Stimulated activated naive B cell treated with anti-CD40 and anti-IgM and Interleukin-4, amounts not matched to agents 10 μg/mL and 1 μg/mL and 100 μg/mL, for 72 hours (primary cell): ENCODE data around the gene PEX5L.

ENCODE experiments used
- ATAC-seq, 2 donors: fragments of 150-1000 bp; cut with Tn5 transposase; replicated peaks; 2 replicates each; pipeline ENCODE4 v1.10.0; 2021; ENCODE audit warnings: moderate library complexity in 1 of 2
- DNase-seq: peaks from one replicate; pipeline ENCODE4 v3.0.0; 2021
- H3K27ac Mint-ChIP-seq: one replicate; pipeline ENCODE4 v1.8.0; 2022; ENCODE audit warnings: mild to moderate bottlenecking, mixed read lengths
- H3K27me3 Mint-ChIP-seq, 2 donors: one replicate each; pipeline ENCODE4 v1.8.0; 2022; ENCODE audit warnings: mixed read lengths in 2 of 2
- H3K36me3 Mint-ChIP-seq, 2 donors: one replicate each; pipeline ENCODE4 v1.8.0; 2022; ENCODE audit warnings: mixed read lengths in 2 of 2, mild to moderate bottlenecking in 1 of 2
- H3K4me1 Mint-ChIP-seq, 2 donors: one replicate each; pipeline ENCODE4 v1.8.0; 2022; ENCODE audit warnings: mixed read lengths in 2 of 2, mild to moderate bottlenecking in 1 of 2
- H3K4me3 Mint-ChIP-seq, 2 donors: one replicate each; pipeline ENCODE4 v1.8.0; 2022; ENCODE audit warnings: mild to moderate bottlenecking in 2 of 2, mixed read lengths in 2 of 2, moderate library complexity in 1 of 2
- H3K9me3 Mint-ChIP-seq, 2 donors: one replicate each; pipeline ENCODE4 v1.8.0; 2022; ENCODE audit warnings: mixed read lengths in 2 of 2, mild to moderate bottlenecking in 1 of 2

The PEX5L gene

DNA sequence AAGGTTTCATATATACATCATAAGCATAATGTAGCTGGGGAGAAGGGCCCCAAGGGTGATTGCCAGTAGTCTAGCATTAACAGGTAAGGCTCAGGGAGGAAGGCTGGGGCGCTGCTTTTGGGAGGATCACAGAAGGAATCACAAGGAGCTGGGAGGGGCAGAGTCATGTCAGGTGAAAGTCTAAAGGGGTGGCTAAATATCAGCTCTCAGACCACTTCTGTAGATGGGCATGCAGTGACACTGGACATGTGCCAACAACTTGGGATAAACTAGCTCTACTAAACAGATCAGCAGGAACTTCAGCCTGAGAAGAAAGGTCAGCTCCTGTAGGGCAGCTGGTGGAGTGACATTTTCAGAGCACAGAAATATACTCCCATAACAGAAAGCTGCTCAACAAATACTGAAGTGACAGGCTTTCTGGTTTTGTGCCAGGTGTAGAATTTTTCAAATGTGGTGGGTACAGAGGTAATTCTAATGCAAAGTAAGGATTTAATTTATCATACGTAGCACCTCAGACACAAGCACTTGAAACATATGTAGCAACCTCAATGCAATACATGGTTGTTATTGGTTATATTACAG is 79.4 kb downstream of the PEX5L start:
- Mint-ChIP-seq H3K9me3 (peaks cover 0 to 7% of the 10 kb centered on the region in 2 donors), H3K36me3 (no peaks in the 10 kb centered on the region), H3K4me1 (peaks cover 11 to 23% of the 10 kb centered on the region in 2 donors), H3K27ac (no peak overlapping the region), H3K27me3 (peaks cover 23 to 26% of the 10 kb centered on the region in 2 donors), H3K4me3 (no peak overlapping the region)
- ATAC-seq (no peak), DNase-seq (no peak)

DNA sequence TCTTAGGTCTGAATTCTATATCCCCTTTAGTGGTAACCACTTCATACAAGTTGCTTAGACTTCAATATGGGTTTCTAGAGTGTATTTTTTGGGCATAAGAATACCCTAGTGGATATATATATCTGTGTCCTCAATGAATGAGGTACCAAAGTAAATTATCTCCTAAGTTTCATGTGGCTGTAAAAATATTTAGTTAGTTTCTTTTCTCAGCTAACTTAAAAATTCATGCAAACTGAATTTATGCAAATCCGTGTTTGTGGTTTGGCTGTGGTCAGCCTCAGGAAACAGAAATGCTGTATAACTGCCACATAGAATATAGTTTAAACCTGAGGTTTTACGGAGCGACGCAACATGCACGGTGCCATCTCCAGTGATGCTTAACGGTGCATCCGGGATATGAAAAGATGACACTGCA is 80.3 kb downstream of the PEX5L start:
- peaks cover 23 to 26% of the 10 kb centered on the region in 2 donors for H3K27me3 Mint-ChIP-seq
- ATAC-seq (peak; percentile 77 to 80), DNase-seq (no peak)
- peaks cover 10 to 22% of the 10 kb centered on the region in 2 donors for H3K4me1 Mint-ChIP-seq
- H3K9me3 Mint-ChIP-seq, result peaks cover 0 to 7% of the 10 kb centered on the region in 2 donors
- no peak overlapping the region for H3K4me3 Mint-ChIP-seq
- no peaks in the 10 kb centered on the region for H3K36me3 Mint-ChIP-seq
- no peak overlapping the region for H3K27ac Mint-ChIP-seq

- H3K27ac Mint-ChIP-seq, result no peak overlapping the region
- no peak for DNase-seq
Measured at GRCh38 chr3:179955809-179956208, 80.9 kb downstream of the PEX5L start.

GRCh38 chr3:179955286-179955685 is 81.5 kb downstream of the PEX5L start:
- Mint-ChIP-seq H3K4me1 (peaks cover 5 to 14% of the 10 kb centered on the region in 2 donors), H3K27me3 (peaks cover 27 to 32% of the 10 kb centered on the region in 2 donors), H3K27ac (no peak overlapping the region), H3K9me3 (peaks cover 0 to 4% of the 10 kb centered on the region in 2 donors), H3K36me3 (no peaks in the 10 kb centered on the region), H3K4me3 (no peak overlapping the region)
- no peak for DNase-seq
- ATAC-seq, result no peak

More at GRCh38 chr3:179955809-179956208, 80.9 kb downstream of the PEX5L start:
- Mint-ChIP-seq H3K9me3 (peaks cover 0 to 4% of the 10 kb centered on the region in 2 donors), H3K4me3 (no peak overlapping the region), H3K36me3 (no peaks in the 10 kb centered on the region), H3K4me1 (peaks cover 5 to 16% of the 10 kb centered on the region in 2 donors), H3K27me3 (peaks cover 22 to 27% of the 10 kb centered on the region in 2 donors)
- no peak for ATAC-seq

DNA sequence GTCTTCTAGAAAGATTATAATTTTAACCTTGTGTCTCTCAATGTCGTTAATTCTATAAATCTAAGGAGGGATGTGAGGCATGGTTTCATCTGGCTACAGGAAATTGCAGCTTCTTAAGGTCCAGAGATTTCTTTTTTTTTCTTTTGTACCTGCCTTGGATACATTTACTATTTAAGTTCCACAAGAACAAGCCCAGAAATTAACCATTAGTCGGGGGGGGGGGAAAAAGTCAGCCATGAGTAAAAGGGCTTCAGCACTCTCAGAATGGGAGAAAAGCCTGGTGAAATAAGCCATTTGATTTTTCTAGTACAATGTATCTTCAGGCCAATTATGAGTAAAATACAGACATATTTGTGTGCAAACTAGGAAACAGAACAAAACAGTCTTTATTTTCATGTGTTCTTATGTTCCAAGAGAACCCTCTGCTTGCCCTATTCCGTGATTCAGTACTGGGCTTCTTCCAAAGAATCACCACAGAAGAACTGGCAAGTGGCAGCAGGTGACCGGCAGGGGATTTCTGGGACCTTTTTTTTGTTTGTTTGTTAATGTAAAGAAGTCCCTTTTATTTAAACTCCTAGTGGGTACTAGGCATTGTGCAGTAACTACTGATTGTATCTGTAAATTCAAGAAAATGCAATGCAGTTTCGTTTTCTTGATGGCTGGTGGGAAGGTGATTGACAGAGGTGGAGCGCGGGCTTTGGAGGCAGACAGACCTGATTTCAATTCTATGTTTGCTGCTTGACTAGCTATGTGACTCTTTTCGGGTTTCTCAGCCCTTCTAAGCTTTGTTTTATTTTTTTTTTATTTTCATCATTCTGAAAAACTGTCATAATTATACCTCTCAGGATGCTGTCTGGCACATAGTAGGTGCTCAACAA is 82.5 kb downstream of the PEX5L start:
- Mint-ChIP-seq H3K9me3 (peaks cover 0 to 4% of the 10 kb centered on the region in 2 donors), H3K4me3 (no peak overlapping the region), H3K4me1 (peaks cover 5 to 10% of the 10 kb centered on the region in 2 donors), H3K36me3 (no peaks in the 10 kb centered on the region), H3K27ac (no peak overlapping the region), H3K27me3 (peaks cover 27 to 28% of the 10 kb centered on the region in 2 donors)
- ATAC-seq, result no peak
- no peak for DNase-seq

GRCh38 chr3:179950840-179951239 is 85.9 kb downstream of the PEX5L start:
- Mint-ChIP-seq H3K4me1 (no peaks in the 10 kb centered on the region), H3K27ac (no peak overlapping the region), H3K4me3 (no peak overlapping the region), H3K36me3 (no peaks in the 10 kb centered on the region), H3K27me3 (peaks cover 17 to 19% of the 10 kb centered on the region in 2 donors), H3K9me3 (peaks cover 0 to 4% of the 10 kb centered on the region in 2 donors)
- DNase-seq, result no peak
- no peak for ATAC-seq

DNA sequence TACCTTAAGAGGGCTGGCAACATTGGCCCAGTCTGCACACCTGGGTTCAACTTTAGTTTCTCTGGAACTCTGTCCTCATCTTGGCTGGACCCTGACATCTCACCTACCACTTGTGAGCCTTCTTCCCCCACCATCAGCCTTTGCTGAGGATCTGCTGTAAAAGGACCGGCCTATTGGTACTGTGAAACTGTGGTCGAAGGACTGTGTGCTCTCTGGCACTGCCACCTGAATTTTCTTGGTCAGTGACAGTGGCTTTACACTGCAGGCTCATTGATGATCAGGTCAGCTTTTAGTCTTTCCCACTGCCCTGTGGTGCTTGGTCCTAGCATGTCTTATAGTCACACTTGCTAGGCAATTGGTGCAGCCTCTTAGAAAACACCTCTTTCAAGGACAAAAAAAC is 86.9 kb downstream of the PEX5L start:
- DNase-seq, result no peak
- Mint-ChIP-seq H3K4me1 (no peaks in the 10 kb centered on the region), H3K4me3 (no peak overlapping the region), H3K27ac (no peak overlapping the region), H3K27me3 (peaks cover 17 to 23% of the 10 kb centered on the region in 2 donors), H3K9me3 (peaks cover 0 to 4% of the 10 kb centered on the region in 2 donors), H3K36me3 (no peaks in the 10 kb centered on the region)
- ATAC-seq, result no peak

DNA sequence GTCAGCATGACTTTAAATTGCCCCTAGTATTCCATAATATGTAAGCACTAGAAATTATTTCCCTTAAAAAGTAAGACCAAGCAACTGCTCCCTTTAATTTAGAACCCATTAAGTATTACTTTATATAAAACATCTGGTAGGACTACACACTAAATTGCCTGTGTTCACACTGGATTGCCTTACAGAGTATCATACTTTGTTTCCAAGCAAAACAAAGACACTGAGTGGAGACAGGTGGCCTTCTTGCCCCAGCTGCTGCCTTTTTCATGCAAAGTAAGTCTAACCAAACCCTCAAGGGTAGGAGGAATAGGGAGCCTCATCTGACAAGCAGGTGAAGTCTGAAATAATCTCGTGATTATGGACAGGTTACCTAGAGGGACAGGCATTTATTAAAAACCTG is 87.3 kb downstream of the PEX5L start:
- Mint-ChIP-seq H3K36me3 (no peaks in the 10 kb centered on the region), H3K4me1 (no peaks in the 10 kb centered on the region), H3K4me3 (no peak overlapping the region), H3K27me3 (peaks cover 17 to 27% of the 10 kb centered on the region in 2 donors), H3K9me3 (peaks cover 0 to 4% of the 10 kb centered on the region in 2 donors), H3K27ac (no peak overlapping the region)
- DNase-seq (no peak), ATAC-seq (no peak)

DNA sequence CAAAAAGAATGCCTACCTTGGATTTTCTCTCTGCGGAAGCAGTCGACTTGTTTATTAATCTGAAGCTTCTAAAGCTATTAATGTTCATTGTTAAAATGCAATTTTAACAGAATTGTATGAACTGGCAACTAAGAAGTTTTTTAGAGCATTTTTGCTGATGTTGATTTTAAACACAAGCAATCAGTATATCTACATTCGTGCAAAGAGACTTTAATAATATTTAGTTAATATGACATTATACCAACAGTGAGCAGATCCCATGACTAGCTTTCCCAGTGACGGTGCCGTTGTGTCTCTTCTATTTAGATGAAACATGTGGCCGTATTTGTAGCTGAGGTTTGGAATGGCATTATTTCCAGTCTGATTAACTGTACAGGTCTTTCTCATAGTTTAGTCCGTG is 88.0 kb downstream of the PEX5L start:
- no peak for ATAC-seq
- peaks cover 0 to 4% of the 10 kb centered on the region in 2 donors for H3K9me3 Mint-ChIP-seq
- H3K27me3 Mint-ChIP-seq, result peaks cover 17 to 32% of the 10 kb centered on the region in 2 donors
- no peaks in the 10 kb centered on the region for H3K36me3 Mint-ChIP-seq
- no peak for DNase-seq
- no peak overlapping the region for H3K4me3 Mint-ChIP-seq
- H3K4me1 Mint-ChIP-seq, result no peaks in the 10 kb centered on the region
- H3K27ac Mint-ChIP-seq, result no peak overlapping the region

DNA sequence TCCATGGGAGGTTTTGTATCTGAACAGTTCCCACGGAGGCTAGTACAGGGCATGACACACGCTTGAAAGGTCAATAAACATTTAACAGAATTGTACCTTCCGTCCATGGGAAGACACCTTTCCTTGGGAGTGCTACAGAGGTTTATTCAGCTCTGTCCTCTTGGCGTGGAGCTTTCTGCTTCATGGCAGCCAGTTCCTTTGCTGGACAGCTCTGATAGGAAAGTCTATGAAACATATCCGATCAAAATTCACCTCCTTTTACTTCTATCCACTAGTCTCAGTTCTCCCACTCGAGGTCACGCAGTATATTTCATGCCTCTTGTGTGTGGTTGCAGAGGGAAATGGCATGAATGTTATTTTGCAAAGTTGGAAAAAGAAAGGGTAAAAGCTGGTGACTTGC is 91.2 kb downstream of the PEX5L start:
- Mint-ChIP-seq H3K4me3 (no peak overlapping the region), H3K4me1 (peaks cover 0 to 6% of the 10 kb centered on the region in 2 donors), H3K27me3 (peaks cover 20 to 35% of the 10 kb centered on the region in 2 donors), H3K27ac (no peak overlapping the region), H3K9me3 (no peaks in the 10 kb centered on the region), H3K36me3 (no peaks in the 10 kb centered on the region)
- DNase-seq, result no peak
- no peak for ATAC-seq

DNA sequence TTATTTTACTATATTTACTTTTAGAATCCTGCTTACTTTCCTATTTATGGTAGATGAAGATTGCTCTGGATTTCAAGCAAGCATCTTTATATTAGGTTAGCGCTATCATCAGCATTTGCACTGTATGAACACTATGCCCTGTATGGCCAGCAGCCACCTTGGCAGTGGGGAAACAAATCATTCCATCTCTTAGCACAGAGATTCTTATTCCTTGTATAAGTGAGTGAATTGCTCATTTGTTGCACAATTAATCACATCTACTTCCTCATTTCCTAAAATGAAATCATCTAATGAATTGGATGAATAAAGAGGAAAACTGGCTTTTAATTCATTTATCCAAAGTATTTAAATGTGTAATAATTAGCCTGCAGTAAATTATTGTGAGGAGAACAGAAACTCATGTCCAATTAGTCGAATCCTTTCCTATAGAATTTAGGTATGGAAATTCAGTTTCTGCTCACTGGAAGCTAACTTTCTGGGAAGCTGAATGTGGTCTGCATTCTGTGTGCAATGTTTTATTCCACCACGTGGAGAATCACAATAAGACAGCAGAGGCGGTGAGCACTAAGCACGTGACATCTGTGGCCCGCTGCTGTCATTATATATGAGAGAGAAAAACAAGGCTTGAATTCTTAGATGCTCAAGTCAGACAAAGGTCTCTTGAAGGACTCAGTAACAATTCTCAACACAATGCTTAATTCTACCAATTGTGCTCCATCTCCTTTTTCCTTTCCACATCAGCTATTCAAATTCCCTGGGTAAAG is 93.4 kb downstream of the PEX5L start:
- Mint-ChIP-seq H3K27me3 (peaks cover 21 to 31% of the 10 kb centered on the region in 2 donors), H3K27ac (no peak overlapping the region), H3K9me3 (no peaks in the 10 kb centered on the region), H3K36me3 (no peaks in the 10 kb centered on the region), H3K4me3 (no peak overlapping the region), H3K4me1 (peaks cover 0 to 6% of the 10 kb centered on the region in 2 donors)
- DNase-seq (no peak), ATAC-seq (no peak)

DNA sequence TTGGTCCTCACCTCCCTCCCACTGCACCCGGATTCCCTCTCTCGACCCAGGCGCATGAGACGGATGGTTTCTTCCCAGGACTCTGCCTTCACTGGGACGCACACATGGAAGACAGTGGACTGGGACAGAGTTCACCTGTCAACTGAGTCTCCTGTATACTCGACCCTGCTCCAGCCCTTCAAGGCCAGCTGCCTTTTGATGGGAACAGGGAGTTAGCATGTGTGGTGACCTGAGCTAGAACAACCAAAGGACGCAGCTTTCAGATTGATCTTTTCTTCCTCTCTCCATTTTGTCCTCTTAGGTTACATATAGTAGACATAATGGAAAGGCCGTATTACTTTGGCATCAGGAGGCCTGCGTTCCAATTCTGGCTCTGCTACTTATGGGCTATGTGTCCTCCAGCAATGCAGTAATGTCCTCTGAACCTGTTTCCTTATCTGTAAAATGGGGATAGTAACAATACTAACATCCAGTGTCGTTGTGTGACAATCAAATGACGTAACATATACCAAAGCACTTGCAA is 94.1 kb downstream of the PEX5L start:
- peaks cover 0 to 6% of the 10 kb centered on the region in 2 donors for H3K4me1 Mint-ChIP-seq
- peaks cover 23 to 27% of the 10 kb centered on the region in 2 donors for H3K27me3 Mint-ChIP-seq
- no peak for DNase-seq
- H3K4me3 Mint-ChIP-seq, result peak overlapping the region in 1 of 2 donors; percentile 44
- no peaks in the 10 kb centered on the region for H3K9me3 Mint-ChIP-seq
- no peak overlapping the region for H3K27ac Mint-ChIP-seq
- peaks cover 0 to 2% of the 10 kb centered on the region in 2 donors for H3K36me3 Mint-ChIP-seq
- ATAC-seq, result no peak

- peaks cover 0 to 2% of the 10 kb centered on the region in 2 donors for H3K36me3 Mint-ChIP-seq
Measured at GRCh38 chr3:179935710-179936109, 101.0 kb downstream of the PEX5L start.

DNA sequence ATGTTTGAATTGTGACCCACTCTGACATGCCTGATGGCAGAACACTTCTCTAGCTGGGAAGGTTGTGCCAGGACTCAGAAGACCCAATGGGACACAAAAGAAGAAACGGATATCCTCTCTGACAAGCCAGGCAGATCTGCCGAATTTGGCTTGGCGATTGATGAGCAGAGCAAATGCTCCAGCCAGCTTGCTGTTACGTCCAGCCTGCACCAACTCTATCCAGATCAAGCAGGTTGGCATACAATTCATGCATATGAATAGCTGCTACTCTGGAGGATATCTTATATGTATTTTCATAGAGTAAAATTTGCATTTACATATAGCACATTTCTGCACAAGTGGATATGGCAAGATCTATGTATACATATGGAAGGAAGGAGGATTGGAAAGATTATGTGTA is 102.8 kb downstream of the PEX5L start:
- Mint-ChIP-seq H3K36me3 (peaks cover 0 to 2% of the 10 kb centered on the region in 2 donors), H3K27me3 (peaks cover 11 to 12% of the 10 kb centered on the region in 2 donors), H3K27ac (no peak overlapping the region), H3K9me3 (no peaks in the 10 kb centered on the region), H3K4me3 (no peak overlapping the region), H3K4me1 (no peaks in the 10 kb centered on the region)
- ATAC-seq, result no peak
- DNase-seq, result no peak

More at GRCh38 chr3:179935710-179936109, 101.0 kb downstream of the PEX5L start:
- Mint-ChIP-seq H3K27ac (no peak overlapping the region), H3K9me3 (no peaks in the 10 kb centered on the region), H3K27me3 (peaks cover 7 to 13% of the 10 kb centered on the region in 2 donors), H3K4me1 (no peaks in the 10 kb centered on the region), H3K4me3 (no peak overlapping the region)
- ATAC-seq (no peak), DNase-seq (no peak)
